Thoracic aorta (tissue), 2 donors: ENCODE results near the gene NUAK1. TPM values are rescaled to one million over a fixed set of nuclear protein-coding genes. Genes with fewer than 3 reads are reported as not detected.

Source experiments
- ATAC-seq: fragments of 150-250 bp; one replicate; pipeline ENCODE4 v1.8.0; 2017; ENCODE audit warnings: low read depth; ENCODE audit not compliant: insufficient number of reproducible peaks, low FRiP score
- DNase-seq: peaks from one replicate; pipeline ENCODE4 v3.0.0-alpha.2; 2020; ENCODE audit warnings: low spot score
- H3K27ac ChIP-seq, 2 donors: fragments of 200-600 bp; sonication (generic); 1 replicate in 1 of 2; 2 replicates in 1 of 2; pipeline ENCODE4 v1.5.1; 2016; ENCODE audit warnings: mild to moderate bottlenecking in 2 of 2, moderate library complexity in 2 of 2
- H3K27me3 ChIP-seq: fragments of 200-600 bp; sonication (generic); replicated peaks from 2 replicates; pipeline ENCODE4 v1.6.0; 2016; ENCODE audit warnings: mild to moderate bottlenecking; ENCODE audit not compliant: insufficient read depth
- H3K36me3 ChIP-seq: fragments of 200-600 bp; sonication (generic); one replicate; pipeline ENCODE4 v1.5.1; 2016
- H3K4me1 ChIP-seq, 2 donors: fragments of 200-600 bp; sonication (generic); 1 replicate in 1 of 2; 2 replicates in 1 of 2; pipeline versions ENCODE4 v1.5.1 to v1.6.0; 2016; ENCODE audit warnings: low read depth in 2 of 2, mild to moderate bottlenecking in 1 of 2; ENCODE audit not compliant: control insufficient read depth in 1 of 2
- H3K4me3 ChIP-seq: fragments of 200-600 bp; sonication (generic); 2 replicates; pipeline ENCODE4 v1.5.1; 2016; ENCODE audit warnings: mild to moderate bottlenecking
- H3K9me3 ChIP-seq: fragments of 200-600 bp; sonication (generic); 2 replicates; pipeline ENCODE4 v1.5.1; 2016
- total RNA-seq, 2 donors: library from RNA; depleted of rRNA; stranded (reverse); fragments of >200 nt; gene quantifications; one replicate each; pipeline versions ENCODE4 v1.1.0 to v1.2.3, GENCODE V29; 2016
- TF ChIP-seq, protein P1 (sequence below): fragments of 200-600 bp; sonication (generic); IDR thresholded peaks from one replicate; pipeline ENCODE4 v1.5.1; 2019; ENCODE audit warnings: antibody characterized with exemption

Gene NUAK1
- 10 to 100 TPM; 20.0 to 31.4 TPM for total RNA-seq

DNA sequence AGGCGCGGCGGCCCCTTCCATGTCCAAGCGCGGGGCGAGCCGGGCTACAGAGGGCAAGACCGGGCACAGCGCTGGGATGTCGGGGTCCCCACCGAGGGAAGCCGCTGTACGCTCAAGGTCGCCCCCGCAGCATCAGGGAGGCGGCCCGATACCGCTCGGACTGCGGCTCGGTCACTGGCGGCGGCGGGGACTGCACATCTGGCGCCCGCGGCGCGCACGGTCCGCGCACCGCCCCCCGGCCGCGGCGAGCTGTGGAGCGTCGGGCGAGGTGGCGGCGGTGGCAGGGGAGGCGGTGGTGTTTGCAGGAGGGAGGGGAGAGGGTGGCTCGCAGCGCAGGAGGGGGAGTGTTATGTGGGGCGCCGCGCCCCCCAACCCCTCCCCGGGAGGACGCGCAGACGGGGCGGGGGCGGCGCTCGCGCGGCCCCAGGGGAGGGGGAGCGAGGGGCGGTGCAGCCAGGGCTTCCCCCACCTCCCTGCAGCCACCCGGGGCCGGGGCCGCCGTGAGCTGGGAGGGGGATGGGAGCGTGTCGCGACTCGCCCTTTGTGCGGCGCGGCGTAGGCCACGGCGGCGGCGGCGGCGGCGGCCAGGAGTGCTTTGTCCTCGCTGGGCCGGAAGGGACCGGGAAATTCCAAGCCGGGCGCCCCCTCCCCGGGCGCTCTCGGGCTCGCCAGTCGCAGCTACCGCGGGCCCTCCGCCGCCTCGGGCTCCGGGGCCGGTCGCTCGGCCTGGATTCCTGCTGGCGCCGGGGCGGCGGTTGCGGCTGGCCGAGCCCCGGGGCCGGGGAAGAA, at the start of gene NUAK1:
Gene NUAK1, minus strand, starts transcription at position 322 of the 789 bp plus-strand sequence. Its CDS starts 301 bp downstream, at position 21.
- Histone ChIP-seq H3K27me3 (no peaks in the 10 kb centered on the region), H3K4me3 (peak within 1 kb of the TSS; percentile 75), H3K4me1 (peaks cover 28 to 71% of the 10 kb centered on the region in 2 donors), H3K9me3 (no peaks in the 10 kb centered on the region), H3K36me3 (no peaks in the 10 kb centered on the region), H3K27ac (peak within 1 kb of the TSS; percentile 96 to 97)
- DNase-seq (no peak), ATAC-seq (peak; percentile 23)
- TF ChIP-seq, protein P1, sequence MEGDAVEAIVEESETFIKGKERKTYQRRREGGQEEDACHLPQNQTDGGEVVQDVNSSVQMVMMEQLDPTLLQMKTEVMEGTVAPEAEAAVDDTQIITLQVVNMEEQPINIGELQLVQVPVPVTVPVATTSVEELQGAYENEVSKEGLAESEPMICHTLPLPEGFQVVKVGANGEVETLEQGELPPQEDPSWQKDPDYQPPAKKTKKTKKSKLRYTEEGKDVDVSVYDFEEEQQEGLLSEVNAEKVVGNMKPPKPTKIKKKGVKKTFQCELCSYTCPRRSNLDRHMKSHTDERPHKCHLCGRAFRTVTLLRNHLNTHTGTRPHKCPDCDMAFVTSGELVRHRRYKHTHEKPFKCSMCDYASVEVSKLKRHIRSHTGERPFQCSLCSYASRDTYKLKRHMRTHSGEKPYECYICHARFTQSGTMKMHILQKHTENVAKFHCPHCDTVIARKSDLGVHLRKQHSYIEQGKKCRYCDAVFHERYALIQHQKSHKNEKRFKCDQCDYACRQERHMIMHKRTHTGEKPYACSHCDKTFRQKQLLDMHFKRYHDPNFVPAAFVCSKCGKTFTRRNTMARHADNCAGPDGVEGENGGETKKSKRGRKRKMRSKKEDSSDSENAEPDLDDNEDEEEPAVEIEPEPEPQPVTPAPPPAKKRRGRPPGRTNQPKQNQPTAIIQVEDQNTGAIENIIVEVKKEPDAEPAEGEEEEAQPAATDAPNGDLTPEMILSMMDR: peak; percentile 32

DNA sequence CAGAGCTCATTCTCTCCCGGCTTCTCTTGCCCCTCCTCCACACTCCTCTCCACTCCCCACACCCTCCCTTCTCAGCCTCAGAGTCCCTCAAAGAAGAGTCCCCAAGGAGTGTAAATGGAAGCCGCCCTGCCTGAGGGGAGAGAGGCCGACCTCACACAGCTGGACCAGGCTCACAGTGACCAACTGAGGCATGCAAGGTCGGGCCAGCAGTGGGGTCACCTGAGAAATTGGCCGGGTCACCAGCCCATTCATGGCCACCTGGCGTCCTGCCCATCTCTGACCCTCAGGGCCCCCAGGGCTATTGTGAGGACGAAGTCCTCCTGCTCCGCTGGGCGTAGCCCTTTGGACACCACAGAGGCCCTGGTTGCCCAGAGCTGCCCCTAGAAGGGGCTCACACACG, 49.5 kb upstream of the NUAK1 start:
- Histone ChIP-seq H3K9me3 (no peaks in the 10 kb centered on the region), H3K36me3 (no peaks in the 10 kb centered on the region), H3K4me3 (no peak overlapping the region), H3K27me3 (no peaks in the 10 kb centered on the region), H3K4me1 (no peaks in the 10 kb centered on the region), H3K27ac (no peak overlapping the region)
- ATAC-seq (no peak), DNase-seq (no peak)
- TF ChIP-seq, protein P1: no peak

DNA sequence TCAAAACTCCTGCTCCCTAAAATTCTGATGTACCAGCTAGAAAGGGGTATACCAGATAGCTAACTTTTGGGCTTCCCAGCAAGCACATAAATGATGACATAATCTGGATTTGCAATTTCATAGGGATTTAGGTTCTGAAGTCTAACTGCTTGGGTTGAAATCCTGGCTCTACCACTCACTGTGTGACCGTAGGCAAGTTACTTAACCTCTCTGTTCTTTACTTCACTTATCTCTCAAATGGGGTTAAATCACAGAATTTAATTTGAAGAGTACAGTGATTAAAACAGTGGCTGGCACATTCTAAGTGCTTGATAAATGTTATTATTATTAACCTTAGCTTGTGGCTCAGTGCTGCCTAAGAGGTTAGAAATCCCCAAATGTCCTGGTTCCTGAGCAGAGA, 49.1 kb upstream of the NUAK1 start:
- Histone ChIP-seq H3K27ac (no peak overlapping the region), H3K4me1 (no peaks in the 10 kb centered on the region), H3K9me3 (no peaks in the 10 kb centered on the region), H3K36me3 (no peaks in the 10 kb centered on the region), H3K27me3 (no peaks in the 10 kb centered on the region), H3K4me3 (no peak overlapping the region)
- ATAC-seq: no peak
- DNase-seq: no peak
- TF ChIP-seq, protein P1: no peak

DNA sequence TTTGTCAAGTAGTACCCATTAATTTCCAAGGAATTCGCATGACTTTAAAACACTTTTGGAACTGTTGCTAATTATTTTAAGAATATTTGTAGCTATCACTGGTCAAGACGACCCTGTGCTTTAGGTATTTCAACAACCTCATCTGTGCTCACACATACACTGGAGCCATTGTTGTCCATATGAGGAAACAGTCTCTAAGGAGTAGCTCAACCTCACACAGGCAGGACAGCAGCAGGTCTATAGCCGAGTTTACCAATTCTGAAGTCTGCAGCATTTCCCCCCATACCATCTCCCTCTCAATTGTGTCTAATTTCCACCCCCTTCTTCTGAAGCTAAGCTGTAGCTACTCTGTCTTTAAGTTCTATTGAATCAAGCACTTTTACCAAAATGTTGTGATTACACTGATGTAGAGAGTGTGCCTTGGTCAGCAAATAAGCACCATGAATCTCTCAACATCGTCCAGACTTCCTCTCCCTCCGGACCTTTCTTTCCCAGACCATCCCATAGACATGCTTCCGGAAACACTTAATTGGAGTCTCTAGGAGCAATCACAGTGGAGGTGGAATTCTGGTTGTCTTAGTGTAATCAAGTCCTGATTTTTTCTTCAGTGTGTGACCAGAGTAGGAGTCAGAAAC, 48.5 kb upstream of the NUAK1 start:
- Histone ChIP-seq H3K4me1 (no peaks in the 10 kb centered on the region), H3K36me3 (no peaks in the 10 kb centered on the region), H3K9me3 (no peaks in the 10 kb centered on the region), H3K4me3 (no peak overlapping the region), H3K27ac (no peak overlapping the region), H3K27me3 (no peaks in the 10 kb centered on the region)
- no peak for DNase-seq
- no peak for ATAC-seq
- TF ChIP-seq, protein P1: no peak

DNA sequence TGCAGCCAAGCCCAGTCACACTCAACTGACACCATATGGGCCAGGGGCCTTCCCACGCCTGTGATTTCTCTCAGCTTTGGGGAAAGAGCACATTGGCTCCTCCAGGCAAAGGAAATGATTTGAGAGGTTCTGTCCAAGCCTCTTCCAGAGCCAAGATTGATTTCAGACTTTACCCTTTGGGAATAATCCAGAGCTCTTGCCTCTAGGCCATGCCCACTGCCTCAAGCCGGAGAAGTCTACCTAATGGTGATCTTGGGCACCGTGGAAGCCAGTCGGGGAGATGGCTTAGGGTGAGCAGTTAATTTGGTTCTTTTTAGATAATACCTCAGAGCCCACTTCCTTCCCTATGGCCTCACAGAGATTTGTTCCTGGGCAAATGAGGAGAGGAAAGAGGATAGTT, 45.0 kb upstream of the NUAK1 start:
- TF ChIP-seq, protein P1: no peak
- DNase-seq: no peak
- ATAC-seq: no peak
- no peaks in the 10 kb centered on the region for H3K4me1 ChIP-seq
- H3K9me3 ChIP-seq: no peaks in the 10 kb centered on the region
- H3K4me3 ChIP-seq: no peak overlapping the region
- H3K36me3 ChIP-seq: no peaks in the 10 kb centered on the region
- no peaks in the 10 kb centered on the region for H3K27me3 ChIP-seq
- H3K27ac ChIP-seq: no peak overlapping the region
